PC-3 (cell line): Measurements from ENCODE around the gene PEPD. TPM values are rescaled to one million over a fixed set of nuclear protein-coding genes. Genes with fewer than 3 reads are reported as not detected.

ENCODE experiments used
- ATAC-seq: fragments of 200-7000 bp; cut with Tn5 transposase; 2 replicates; pipeline ENCODE4 v1.9.1; 2020; ENCODE audit warnings: mild to moderate bottlenecking, moderate library complexity
- BruUV-seq: library from RNA; stranded (reverse); fragments of 400-500 nt; replicated peaks from 2 replicates; lab custom pipeline; 2021; lab: Mats Ljungman, UMichigan
- CTCF ChIA-PET: fragments of 300-600 bp; sonication (Branson Sonifier 250); formaldehyde crosslinking; loops from one replicate; lab custom pipeline; 2022; ENCODE audit warnings: antibody characterized with exemption; lab: Charles Lee
- POLR2A ChIA-PET: fragments of 300-600 bp; sonication (Branson Sonifier 250); formaldehyde crosslinking; loops from one replicate; lab custom pipeline; 2022; ENCODE audit warnings: antibody characterized with exemption; ENCODE audit not compliant: unreplicated experiment; lab: Charles Lee
- DNase-seq: peaks from one replicate; pipeline ENCODE4 v3.0.0-alpha.2; 2015
- H2AFZ ChIP-seq: fragments of 300-600 bp; sonication (generic); 2 replicates; pipeline ENCODE4 v1.6.0; 2016; ENCODE audit warnings: antibody characterized with exemption, low read length
- H3F3A ChIP-seq: fragments of 300-600 bp; sonication (generic); one replicate; pipeline ENCODE4 v1.6.0; 2017; ENCODE audit warnings: antibody characterized with exemption, low read length, control low read depth, mild to moderate bottlenecking; ENCODE audit not compliant: unreplicated experiment
- H3K27ac ChIP-seq: fragments of 300-600 bp; sonication (generic); 2 replicates; pipeline ENCODE4 v1.5.1; 2016; ENCODE audit warnings: mild to moderate bottlenecking, low read length
- H3K27me3 ChIP-seq: fragments of 300-600 bp; sonication (generic); 2 replicates; pipeline ENCODE4 v1.6.1; 2016; ENCODE audit warnings: low read length, mixed read lengths
- H3K36me3 ChIP-seq: fragments of 300-600 bp; sonication (generic); 2 replicates; pipeline ENCODE4 v1.6.1; 2016; ENCODE audit warnings: low read depth, mixed run types, low read length, mixed read lengths
- H3K4me1 ChIP-seq: fragments of 300-600 bp; sonication (generic); 2 replicates; pipeline ENCODE4 v1.5.1; 2016; ENCODE audit warnings: low read length; ENCODE audit not compliant: insufficient read depth
- H3K4me2 ChIP-seq: fragments of 300-600 bp; sonication (generic); 2 replicates; pipeline ENCODE4 v1.6.0; 2016; ENCODE audit warnings: low read length
- H3K4me3 ChIP-seq: fragments of 300-600 bp; sonication (generic); 2 replicates; pipeline ENCODE4 v1.5.1; 2016; ENCODE audit warnings: mild to moderate bottlenecking, low read length, mixed read lengths
- H3K79me2 ChIP-seq: fragments of 300-600 bp; sonication (generic); 2 replicates; pipeline ENCODE4 v1.6.1; 2017; ENCODE audit warnings: low read length, mixed read lengths
- H3K9ac ChIP-seq: fragments of 300-600 bp; sonication (generic); 2 replicates; pipeline ENCODE4 v1.6.0; 2016; ENCODE audit warnings: mild to moderate bottlenecking, low read length
- H3K9me2 ChIP-seq: fragments of 300-600 bp; sonication (generic); replicated peaks from 2 replicates; pipeline ENCODE4 v1.6.1; 2016; ENCODE audit warnings: mixed run types, low read length, mixed read lengths
- H3K9me3 ChIP-seq: fragments of 300-600 bp; sonication (generic); 2 replicates; pipeline ENCODE4 v1.6.1; 2016; ENCODE audit warnings: low read length, mixed read lengths
- H4K20me1 ChIP-seq: fragments of 300-600 bp; sonication (generic); 2 replicates; pipeline ENCODE4 v1.6.1; 2016; ENCODE audit warnings: low read length, mixed read lengths
- CTCF ChIP-seq: fragments of 300-600 bp; sonication (generic); conservative IDR thresholded peaks from 2 replicates; pipeline ENCODE4 v1.5.1; 2017; ENCODE audit warnings: antibody characterized with exemption, low read depth, mild to moderate bottlenecking, low read length
- EZH2 ChIP-seq: fragments of 300-600 bp; sonication (generic); IDR thresholded peaks from one replicate; pipeline ENCODE4 v1.6.1; 2017; ENCODE audit warnings: antibody characterized with exemption, mild to moderate bottlenecking, low read length; ENCODE audit not compliant: unreplicated experiment
- EZH2phosphoT487 ChIP-seq: fragments of 300-600 bp; sonication (generic); IDR thresholded peaks from 2 replicates; pipeline ENCODE4 v1.6.1; 2018; ENCODE audit warnings: mild to moderate bottlenecking, antibody characterized with exemption, low read length, borderline replicate concordance
- intact Hi-C: fragments of 100-400 bp; cut with micrococcal nuclease; formaldehyde crosslinking; loops from 2 replicates; pipeline ENCODE4 v1.9.0; 2023
- total RNA-seq: library from RNA; depleted of rRNA; stranded (reverse); fragments of >200 nt; gene quantifications from 2 replicates; pipeline ENCODE4 v1.2.3, GENCODE V29; 2014

Gene PEPD
- total RNA-seq, 1 experiment from 2014 or later: 53.4 TPM

- Histone ChIP-seq H3K9ac (no peak overlapping the region), H3K27ac (no peak overlapping the region), H3K79me2 (no peaks in the 10 kb centered on the region), H3K4me2 (no peak overlapping the region), H2AFZ (no peak overlapping the region), H3K9me2 (no peaks in the 10 kb centered on the region), H3K9me3 (no peaks in the 10 kb centered on the region), H3F3A (no peaks in the 10 kb centered on the region), H3K4me1 (no peaks in the 10 kb centered on the region), H3K27me3 (no peaks in the 10 kb centered on the region), H4K20me1 (no peaks in the 10 kb centered on the region), H3K4me3 (no peak overlapping the region), H3K36me3 (no peaks in the 10 kb centered on the region)
- ChIA-PET CTCF (no interaction called here), POLR2A (no interaction called here)
- ATAC-seq (no peak), DNase-seq (no peak)
- TF ChIP-seq EZH2phosphoT487 (no peak), CTCF (no peak), EZH2 (no peak)
- intact Hi-C loops: no loop called here
- BruUV-seq: no TSS peak
These were observed 80.9 kb downstream of the PEPD start for GRCh38 chr19:33440682-33441081.

- Histone ChIP-seq H3K27me3 (no peaks in the 10 kb centered on the region), H4K20me1 (no peaks in the 10 kb centered on the region), H3K79me2 (no peaks in the 10 kb centered on the region), H3K4me1 (no peaks in the 10 kb centered on the region), H2AFZ (no peak overlapping the region), H3K4me3 (no peak overlapping the region), H3K9ac (no peak overlapping the region), H3F3A (no peaks in the 10 kb centered on the region), H3K36me3 (no peaks in the 10 kb centered on the region), H3K4me2 (no peak overlapping the region), H3K9me3 (no peaks in the 10 kb centered on the region), H3K9me2 (no peaks in the 10 kb centered on the region), H3K27ac (no peak overlapping the region)
- intact Hi-C loops: no loop called here
- DNase-seq (no peak), ATAC-seq (no peak)
- BruUV-seq: no TSS peak
- TF ChIP-seq EZH2: no peak
- TF ChIP-seq EZH2phosphoT487: no peak
- ChIA-PET POLR2A (no interaction called here), CTCF (no interaction called here)
These were observed 81.3 kb downstream of the PEPD start for GRCh38 chr19:33440241-33440640.

GRCh38 chr19:33438987-33439781 is 82.4 kb downstream of the PEPD start:
- no peak overlapping the region for H3K27ac ChIP-seq
- H3K9me2 ChIP-seq: no peaks in the 10 kb centered on the region
- H2AFZ ChIP-seq: no peak overlapping the region
- H3F3A ChIP-seq: no peaks in the 10 kb centered on the region
- ATAC-seq: no peak
- no peaks in the 10 kb centered on the region for H3K9me3 ChIP-seq
- no peaks in the 10 kb centered on the region for H4K20me1 ChIP-seq
- H3K79me2 ChIP-seq: no peaks in the 10 kb centered on the region
- H3K4me1 ChIP-seq: no peaks in the 10 kb centered on the region
- TF ChIP-seq CTCF (no peak), EZH2phosphoT487 (no peak), EZH2 (no peak)
- no peak for DNase-seq
- no peak overlapping the region for H3K9ac ChIP-seq
- H3K36me3 ChIP-seq: no peaks in the 10 kb centered on the region
- intact Hi-C loops: no loop called here
- CTCF ChIA-PET: no interaction called here
- no peak overlapping the region for H3K4me2 ChIP-seq
- H3K4me3 ChIP-seq: no peak overlapping the region
- no TSS peak for BruUV-seq
- POLR2A ChIA-PET: no interaction called here
- no peaks in the 10 kb centered on the region for H3K27me3 ChIP-seq
